Breast epithelium (tissue), 3 donors: ENCODE measurements around the gene ZNF550.

Source experiments
- POLR2A ChIP-seq: fragments of 450-650 bp; IDR thresholded peaks from one replicate; pipeline ENCODE4 v1.6.1; 2016; ENCODE audit warnings: antibody characterized with exemption, mild to moderate bottlenecking, moderate library complexity
- POLR2AphosphoS5 ChIP-seq, 3 donors: sonication (generic); formaldehyde crosslinking; IDR thresholded peaks; one replicate each; pipeline ENCODE4 v1.6.1; 2017; ENCODE audit warnings: antibody characterized with exemption in 3 of 3
- TF ChIP-seq, protein P1 (sequence below), 3 donors: fragments of 450-650 bp; IDR thresholded peaks; one replicate each; pipeline ENCODE4 v1.5.1; 2016 to 2017; ENCODE audit warnings: antibody characterized with exemption in 3 of 3, mild to moderate bottlenecking in 3 of 3, moderate library complexity in 3 of 3

DNA sequence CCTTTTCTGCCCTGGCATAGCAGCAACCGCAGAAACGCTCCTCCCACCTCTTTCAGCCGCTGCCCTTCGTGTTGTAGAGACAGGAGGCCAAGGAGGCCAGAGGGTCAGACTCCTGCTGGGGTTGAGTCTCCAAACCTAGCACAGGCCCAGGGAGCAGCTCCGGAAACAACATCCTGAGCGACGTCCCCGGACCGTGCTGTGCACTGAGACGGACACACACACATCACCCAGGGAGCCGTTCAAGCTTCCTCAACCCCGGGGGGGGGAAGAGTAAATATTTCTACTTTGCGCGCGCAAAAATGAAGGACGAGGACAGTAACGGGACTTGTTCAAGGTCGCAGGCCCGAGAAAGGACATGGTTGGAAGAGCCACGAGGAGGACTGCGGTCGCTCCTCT lies 657 bp downstream of the ZNF550 start:
- TF ChIP-seq POLR2A (no peak), POLR2AphosphoS5 (IDR thresholded peaks at IDR 0.05) (no peak)
- TF ChIP-seq, protein P1, sequence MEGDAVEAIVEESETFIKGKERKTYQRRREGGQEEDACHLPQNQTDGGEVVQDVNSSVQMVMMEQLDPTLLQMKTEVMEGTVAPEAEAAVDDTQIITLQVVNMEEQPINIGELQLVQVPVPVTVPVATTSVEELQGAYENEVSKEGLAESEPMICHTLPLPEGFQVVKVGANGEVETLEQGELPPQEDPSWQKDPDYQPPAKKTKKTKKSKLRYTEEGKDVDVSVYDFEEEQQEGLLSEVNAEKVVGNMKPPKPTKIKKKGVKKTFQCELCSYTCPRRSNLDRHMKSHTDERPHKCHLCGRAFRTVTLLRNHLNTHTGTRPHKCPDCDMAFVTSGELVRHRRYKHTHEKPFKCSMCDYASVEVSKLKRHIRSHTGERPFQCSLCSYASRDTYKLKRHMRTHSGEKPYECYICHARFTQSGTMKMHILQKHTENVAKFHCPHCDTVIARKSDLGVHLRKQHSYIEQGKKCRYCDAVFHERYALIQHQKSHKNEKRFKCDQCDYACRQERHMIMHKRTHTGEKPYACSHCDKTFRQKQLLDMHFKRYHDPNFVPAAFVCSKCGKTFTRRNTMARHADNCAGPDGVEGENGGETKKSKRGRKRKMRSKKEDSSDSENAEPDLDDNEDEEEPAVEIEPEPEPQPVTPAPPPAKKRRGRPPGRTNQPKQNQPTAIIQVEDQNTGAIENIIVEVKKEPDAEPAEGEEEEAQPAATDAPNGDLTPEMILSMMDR (IDR thresholded peaks at IDR 0.05): no peak
